Measurements from ENCODE around the gene STRADA. TPM values are rescaled to one million over a fixed set of nuclear protein-coding genes. Genes with fewer than 3 reads are reported as not detected.

The STRADA gene
- total and polyA plus RNA-seq, 7 experiments from 2014 or later, result 19.9 to 69.7 (median 54.0) TPM

DNA sequence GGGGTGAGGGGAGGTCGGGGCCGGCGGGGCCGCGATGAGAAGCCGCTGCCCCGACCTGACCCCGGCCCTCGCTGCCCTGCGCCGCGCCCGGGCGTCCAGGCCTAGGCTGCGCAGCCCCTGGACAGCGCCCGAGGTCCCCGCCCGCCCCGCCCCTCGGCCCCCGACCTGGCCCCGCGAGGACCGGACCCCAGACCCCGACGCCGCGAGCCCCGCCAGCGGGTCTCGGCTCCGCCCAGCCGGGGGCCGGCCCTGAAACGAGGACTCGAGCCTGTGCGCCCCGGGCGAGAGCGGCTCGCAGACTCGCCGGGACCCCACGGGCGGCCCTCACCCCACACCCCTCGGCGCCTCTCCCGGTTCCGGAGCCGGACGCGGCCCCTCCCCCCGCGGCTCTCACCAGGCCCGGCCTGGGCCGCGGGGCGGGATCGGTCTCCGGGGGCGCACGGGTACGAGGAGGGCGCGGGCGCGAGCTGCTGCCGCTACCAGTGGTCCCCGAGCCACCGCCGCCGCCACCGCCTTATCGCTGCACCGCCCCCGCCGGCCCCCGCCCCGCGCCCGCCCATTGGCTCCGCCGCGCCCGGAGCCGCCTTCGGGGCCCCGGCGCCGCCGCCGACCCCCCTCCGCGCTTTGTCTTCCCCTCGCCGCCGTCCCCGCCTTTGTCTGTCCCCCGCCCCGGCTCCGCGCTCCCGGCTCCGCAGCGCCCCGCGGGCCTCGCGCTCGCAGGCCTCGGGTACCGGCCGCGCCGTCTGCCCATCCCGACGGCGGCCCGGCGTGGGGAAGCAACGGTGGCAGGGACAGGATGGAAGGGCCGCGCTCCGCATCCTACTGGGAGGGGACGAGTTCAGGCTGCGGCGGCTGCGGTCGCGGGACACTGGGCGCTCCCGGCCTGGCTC lies 41.7 kb downstream of the STRADA start, which contains the start of gene LIMD2:
TSS of gene LIMD2 (minus strand) at position 488 of the 890 bp plus-strand sequence. CDS start 827 bp downstream, outside the sequence.
- intact Hi-C loops (cut with micrococcal nuclease), result loop anchor here (1.0 to 5.0 kb wide), 11 partner anchors 41 to 320 kb away; partner anchors contain the start of genes CCDC47 (in 2 of the 2), DCAF7 (in 2 of the 2), STRADA (in 2 of the 2) and FTSJ3 (in 1 of the 2)
- H3K4me3 ChIP-seq (ENCODE audit: low read length), result peak within 1 kb of the TSS; percentile 81
- H3K4me1 ChIP-seq (ENCODE audit: control insufficient read depth in 2 of 2, insufficient read depth in 2 of 2, low read length in 2 of 2), result peaks cover 45 to 51% of the 10 kb centered on the region in 2 donors
- H3K27me3 Mint-ChIP-seq, result no peaks in the 10 kb centered on the region
- ATAC-seq, result peak; percentile 57
- H3K36me3 ChIP-seq (ENCODE audit: control insufficient read depth in 2 of 3, insufficient read depth in 3 of 3, low read length in 3 of 3), result peaks cover 6 to 45% (median 14%) of the 10 kb centered on the region in 3 experiments
- peaks cover 3 to 53% (median 22%) of the 10 kb centered on the region in 5 donors for H3K36me3 Mint-ChIP-seq
- CTCF ChIA-PET, result interaction anchor here (3.2 kb wide), 1 partner anchor 10 kb away, joined by 18 read pairs; no protein-coding TSS in a partner anchor
- H3K4me1 Mint-ChIP-seq, result peaks cover 37 to 65% (median 56%) of the 10 kb centered on the region in 7 donors
- H3K27ac ChIP-seq (ENCODE audit: low read depth, low read length), result peak within 1 kb of the TSS; percentile 93
- POLR2A ChIA-PET, result interaction anchor here (0.8 to 9.5 kb wide), 18 partner anchors 10 to 1275 kb away, joined by 3 to 117 read pairs (median 8); partner anchors contain the start of genes CCDC47, CEP95, DDX42 and DDX5
- H3K4me3 Mint-ChIP-seq, result peak within 1 kb of the TSS; percentile 83 to 100 (median 98)
- H3K9me3 ChIP-seq (ENCODE audit: control insufficient read depth in 2 of 3, low read length in 3 of 3), result no peaks in the 10 kb centered on the region
- H3K27me3 ChIP-seq (ENCODE audit: control insufficient read depth in 2 of 2, insufficient read depth in 2 of 2, low read length in 2 of 2), result no peaks in the 10 kb centered on the region
- H3K27ac Mint-ChIP-seq, result peak within 1 kb of the TSS; percentile 90 to 99 (median 97)
- H3K9me3 Mint-ChIP-seq, result peaks cover 0 to 13% (median 0%) of the 10 kb centered on the region in 11 donors
- peak; percentile 79 to 89 (median 85) for DNase-seq

GRCh38 chr17:63698886-63699637 lies 42.5 kb downstream of the STRADA start:
- POLR2A ChIA-PET, result interaction anchor here (0.8 to 9.5 kb wide), 33 partner anchors 9 to 694 kb away, joined by 3 to 810 read pairs (median 9); partner anchors contain the start of genes CCDC47, CYB561, DDX42 and FTSJ3
- intact Hi-C loops (cut with micrococcal nuclease), result loop anchor here (1.0 to 5.0 kb wide), 9 partner anchors 11 to 272 kb away; partner anchors contain the start of genes MAP3K3 (in 2 of the 2), STRADA (in 2 of the 2), CCDC47 (in 1 of the 2) and DCAF7 (in 1 of the 2)
- peak overlapping the region; percentile 93 for H3K27ac ChIP-seq (ENCODE audit: low read depth, low read length)
- H3K4me1 ChIP-seq (ENCODE audit: control insufficient read depth in 2 of 2, insufficient read depth in 2 of 2, low read length in 2 of 2), result peaks cover 51 to 57% of the 10 kb centered on the region in 2 donors
- no peaks in the 10 kb centered on the region for H3K27me3 ChIP-seq (ENCODE audit: control insufficient read depth in 2 of 2, insufficient read depth in 2 of 2, low read length in 2 of 2)
- peaks cover 6 to 47% (median 14%) of the 10 kb centered on the region in 3 experiments for H3K36me3 ChIP-seq (ENCODE audit: control insufficient read depth in 2 of 3, insufficient read depth in 3 of 3, low read length in 3 of 3)
- H3K36me3 Mint-ChIP-seq, result peaks cover 3 to 50% (median 22%) of the 10 kb centered on the region in 5 donors
- H3K4me3 ChIP-seq (ENCODE audit: low read length), result peak overlapping the region; percentile 81
- peak overlapping the region; percentile 89 to 99 (median 95) for H3K27ac Mint-ChIP-seq
- peaks cover 45 to 68% (median 59%) of the 10 kb centered on the region in 7 donors for H3K4me1 Mint-ChIP-seq
- DNase-seq (peak; percentile 70 to 96 (median 94)), ATAC-seq (peak; percentile 64)
- CTCF ChIA-PET, result interaction anchor here (0.8 to 7.8 kb wide), 5 partner anchors 11 to 136 kb away, joined by 3 to 198 read pairs (median 9); partner anchors contain the start of genes CCDC47, DDX42, FTSJ3 and PSMC5
- peak overlapping the region; percentile 83 to 100 (median 98) for H3K4me3 Mint-ChIP-seq
- H3K9me3 Mint-ChIP-seq, result peaks cover 0 to 13% (median 0%) of the 10 kb centered on the region in 11 donors
- H3K27me3 Mint-ChIP-seq, result no peaks in the 10 kb centered on the region
- H3K9me3 ChIP-seq (ENCODE audit: control insufficient read depth in 2 of 3, low read length in 3 of 3), result no peaks in the 10 kb centered on the region

DNA sequence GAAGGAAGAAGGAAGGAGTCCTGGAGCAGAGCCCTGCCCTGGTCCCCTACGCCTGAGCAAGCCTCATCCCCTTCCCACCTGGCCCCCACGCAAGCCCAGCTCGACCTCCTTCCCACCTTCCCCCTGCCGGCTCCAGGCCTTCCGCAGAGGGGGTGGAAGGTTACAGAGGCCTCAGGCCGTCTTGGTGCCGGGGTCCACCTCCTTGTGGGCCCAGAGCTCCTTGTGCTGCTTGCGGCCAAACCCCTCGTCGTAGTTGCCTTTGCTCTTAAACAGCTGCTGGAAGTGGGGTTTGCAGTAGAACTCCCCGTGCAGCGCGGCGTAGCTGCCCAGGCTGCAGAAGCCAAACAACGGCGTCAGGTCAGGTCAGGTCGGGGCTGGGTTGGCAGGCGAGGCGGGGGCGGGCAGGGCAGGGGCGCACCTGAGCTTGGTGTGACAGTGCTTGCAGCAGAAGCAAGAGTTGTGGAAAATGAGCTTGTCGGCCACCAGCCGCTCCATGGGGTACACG lies 43.2 kb downstream of the STRADA start:
- peak overlapping the region; percentile 81 for H3K4me3 ChIP-seq (ENCODE audit: low read length)
- Mint-ChIP-seq H3K4me3 (peak overlapping the region; percentile 83 to 100 (median 98)), H3K36me3 (peaks cover 3 to 44% (median 17%) of the 10 kb centered on the region in 5 donors), H3K9me3 (peaks cover 0 to 13% (median 0%) of the 10 kb centered on the region in 11 donors), H3K27ac (peak overlapping the region; percentile 89 to 100 (median 99)), H3K4me1 (peaks cover 43 to 63% (median 57%) of the 10 kb centered on the region in 7 donors), H3K27me3 (no peaks in the 10 kb centered on the region)
- no peaks in the 10 kb centered on the region for H3K9me3 ChIP-seq (ENCODE audit: control insufficient read depth in 2 of 3, low read length in 3 of 3)
- ChIA-PET POLR2A (interaction anchor here (0.6 to 7.5 kb wide), 33 partner anchors 8 to 694 kb away, joined by 3 to 810 read pairs (median 5); partner anchors contain the start of genes CCDC47, CYB561, DDX42 and FTSJ3), CTCF (interaction anchor here (0.8 to 7.8 kb wide), 4 partner anchors 12 to 137 kb away, joined by 3 to 198 read pairs (median 6); partner anchors contain the start of genes CCDC47, DDX42, FTSJ3 and PSMC5)
- H3K27ac ChIP-seq (ENCODE audit: low read depth, low read length), result peak overlapping the region; percentile 93
- peaks cover 6 to 47% (median 16%) of the 10 kb centered on the region in 3 experiments for H3K36me3 ChIP-seq (ENCODE audit: control insufficient read depth in 2 of 3, insufficient read depth in 3 of 3, low read length in 3 of 3)
- no peak for ATAC-seq
- H3K4me1 ChIP-seq (ENCODE audit: control insufficient read depth in 2 of 2, insufficient read depth in 2 of 2, low read length in 2 of 2), result peaks cover 52 to 54% of the 10 kb centered on the region in 2 donors
- no peaks in the 10 kb centered on the region for H3K27me3 ChIP-seq (ENCODE audit: control insufficient read depth in 2 of 2, insufficient read depth in 2 of 2, low read length in 2 of 2)
- DNase-seq, result peak in 6 of 9 donors; percentile 34 to 51 (median 39)
- intact Hi-C loops (cut with micrococcal nuclease), result loop anchor here (1.0 to 5.0 kb wide), 7 partner anchors 12 to 271 kb away; partner anchors contain the start of genes DCAF7 (in 1 of the 2), FTSJ3 (in 1 of the 2), MAP3K3 (in 1 of the 2) and PSMC5 (in 1 of the 2)

DNA sequence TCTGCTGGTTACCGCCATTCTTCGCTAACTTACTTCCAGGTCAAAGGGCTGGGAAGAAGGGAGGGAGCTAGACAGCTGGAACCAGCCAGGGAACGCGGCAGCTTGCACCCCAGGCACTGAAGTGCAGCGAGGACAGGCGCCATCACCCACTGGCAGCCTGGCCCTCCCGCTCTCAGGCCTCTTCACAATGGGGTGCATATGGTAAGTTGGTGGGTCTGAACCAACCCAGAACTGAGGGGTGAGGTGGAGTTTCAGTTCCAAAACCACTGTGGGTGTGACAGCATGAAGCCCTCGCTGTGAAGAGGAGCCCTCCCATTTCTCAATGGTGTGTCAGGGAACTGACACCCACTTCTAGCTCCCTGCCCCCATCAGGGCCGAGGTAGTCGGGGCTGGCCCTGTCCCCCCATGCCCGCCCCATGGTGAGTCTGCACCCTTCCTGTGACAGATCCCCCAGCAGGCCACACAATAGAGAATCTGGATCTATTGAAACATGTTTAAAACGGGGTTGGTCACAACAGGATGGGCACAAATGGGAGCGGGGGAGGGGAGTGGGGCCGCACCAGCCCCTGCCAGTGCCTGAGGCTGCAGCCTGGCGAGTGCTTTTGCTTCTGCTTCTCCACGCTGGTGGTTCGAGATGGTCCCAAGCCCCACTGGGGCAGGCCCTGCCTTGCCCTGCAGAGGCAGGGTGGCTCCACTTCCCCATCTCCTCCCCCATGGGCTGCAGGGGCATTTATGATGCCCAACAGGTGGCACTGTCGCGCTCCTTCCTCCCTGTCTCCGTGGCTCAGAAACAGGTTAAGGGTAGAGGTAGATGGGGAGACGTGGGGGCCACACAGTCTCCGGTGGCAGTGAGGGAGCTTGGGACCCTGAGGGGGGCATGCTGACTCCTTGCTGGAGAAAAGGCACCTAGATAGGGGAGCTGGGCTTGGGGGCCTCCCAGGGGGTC lies 44.0 kb downstream of the STRADA start:
- Mint-ChIP-seq H3K27me3 (no peaks in the 10 kb centered on the region), H3K9me3 (peaks cover 0 to 14% (median 0%) of the 10 kb centered on the region in 11 donors), H3K27ac (peak overlapping the region; percentile 89 to 100 (median 99)), H3K4me1 (peaks cover 45 to 61% (median 56%) of the 10 kb centered on the region in 7 donors), H3K4me3 (peak overlapping the region; percentile 83 to 100 (median 98)), H3K36me3 (peaks cover 3 to 37% (median 22%) of the 10 kb centered on the region in 5 donors)
- peak; percentile 74 to 91 (median 86) for DNase-seq
- Histone ChIP-seq H3K9me3 (ENCODE audit: control insufficient read depth in 2 of 3, low read length in 3 of 3) (no peaks in the 10 kb centered on the region), H3K27me3 (ENCODE audit: control insufficient read depth in 2 of 2, insufficient read depth in 2 of 2, low read length in 2 of 2) (no peaks in the 10 kb centered on the region), H3K27ac (ENCODE audit: low read depth, low read length) (peak overlapping the region; percentile 93), H3K4me1 (ENCODE audit: control insufficient read depth in 2 of 2, insufficient read depth in 2 of 2, low read length in 2 of 2) (peaks cover 43 to 46% of the 10 kb centered on the region in 2 donors), H3K36me3 (ENCODE audit: control insufficient read depth in 2 of 3, insufficient read depth in 3 of 3, low read length in 3 of 3) (peaks cover 6 to 44% (median 23%) of the 10 kb centered on the region in 3 experiments), H3K4me3 (ENCODE audit: low read length) (peak overlapping the region; percentile 81)
- peak; percentile 57 for ATAC-seq
- ChIA-PET CTCF (interaction anchor here (0.5 to 7.8 kb wide), 8 partner anchors 12 to 151 kb away, joined by 3 to 198 read pairs (median 4); partner anchors contain the start of genes CCDC47, DDX42, FTSJ3 and PSMC5), POLR2A (interaction anchor here (0.6 to 7.5 kb wide), 41 partner anchors 8 to 695 kb away, joined by 3 to 810 read pairs (median 6); partner anchors contain the start of genes CCDC47, DDX42, FTSJ3 and ICAM2)
- intact Hi-C loops (cut with micrococcal nuclease), result loop anchor here (1.0 to 5.0 kb wide), 7 partner anchors 13 to 270 kb away; partner anchors contain the start of genes DCAF7 (in 1 of the 2), FTSJ3 (in 1 of the 2), MAP3K3 (in 1 of the 2) and PSMC5 (in 1 of the 2)
